GM12891 (cell line): ENCODE data around the gene MAP3K2.

ENCODE experiments used
- POLR2A ChIP-seq: IDR thresholded peaks from 2 replicates; pipeline ENCODE4 v1.6.1; 2011; ENCODE audit warnings: low read depth, low read length, control low read depth
- POLR2AphosphoS5 ChIP-seq: IDR thresholded peaks from 2 replicates; pipeline ENCODE4 v1.6.1; 2011; ENCODE audit warnings: low read depth, low read length, control low read depth
- SPI1 ChIP-seq: IDR thresholded peaks from 2 replicates; pipeline ENCODE4 v1.6.1; 2011; ENCODE audit warnings: low read depth, low read length, control low read depth
- TAF1 ChIP-seq: IDR thresholded peaks from 2 replicates; pipeline ENCODE4 v1.6.1; 2011; ENCODE audit warnings: low read depth, low read length, control low read depth

DNA sequence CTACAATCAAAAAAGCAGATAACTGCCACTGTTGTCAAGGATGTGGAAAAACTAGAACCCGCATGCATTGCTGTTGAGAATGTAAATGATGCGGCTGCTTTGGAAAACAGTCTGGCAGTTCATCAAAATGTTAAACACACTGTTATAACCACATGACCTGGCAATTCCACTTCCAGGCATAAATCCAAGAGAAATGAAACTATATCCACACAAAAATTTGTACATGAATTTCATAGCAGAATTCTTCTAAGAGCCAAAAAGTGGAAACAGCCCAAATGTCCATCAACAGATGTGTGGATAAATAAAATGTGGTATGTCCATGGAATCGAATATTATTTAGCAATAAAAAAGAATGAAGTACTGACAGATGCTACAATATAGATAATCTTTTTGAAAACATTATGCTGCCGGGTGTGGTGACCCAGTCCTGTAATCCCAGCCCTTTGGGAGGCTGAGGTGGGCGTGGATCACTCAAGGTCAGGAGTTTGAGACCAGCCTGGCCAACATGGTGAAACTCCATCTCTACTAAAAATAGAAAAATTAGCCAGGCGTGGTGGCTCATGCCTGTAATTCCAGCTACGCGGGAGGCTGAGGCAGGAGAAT is 125.9 kb downstream of the MAP3K2 start:
- TF ChIP-seq POLR2AphosphoS5 (no peak), TAF1 (no peak), POLR2A (no peak), SPI1 (no peak)
